ENCODE measurements around the gene ZSWIM6.

Gene ZSWIM6

GRCh38 chr5:61576556-61576955 is 244.5 kb downstream of the ZSWIM6 start:
- TF ChIP-seq L3MBTL2 (conservative IDR thresholded peaks at IDR 0.05), result no peak
- no peak for TF ChIP-seq ELF4 (IDR thresholded peaks at IDR 0.05)
- no peak for TF ChIP-seq BHLHE40 (IDR thresholded peaks at IDR 0.05; ENCODE audit: borderline replicate concordance)
- TF ChIP-seq NFRKB (IDR thresholded peaks at IDR 0.05), result no peak
- no peak for TF ChIP-seq ZNF384 (IDR thresholded peaks at IDR 0.05)
- TF ChIP-seq HDGF (IDR thresholded peaks at IDR 0.05; ENCODE audit: borderline replicate concordance), result no peak
- no peak for TF ChIP-seq TARDBP (IDR thresholded peaks at IDR 0.05)
- TF ChIP-seq FOXA1 (IDR thresholded peaks at IDR 0.05), result no peak
- no peak for TF ChIP-seq CTBP1 (IDR thresholded peaks at IDR 0.05; ENCODE audit: borderline replicate concordance)
- TF ChIP-seq ARNT (IDR thresholded peaks at IDR 0.05), result no peak
- ChIA-PET CTCF (no interaction called here), POLR2A (no interaction called here)
- DNase-seq (ENCODE audit: extremely low spot score), result no peak

GRCh38 chr5:61578858-61579503 is 246.9 kb downstream of the ZSWIM6 start:
- ChIA-PET POLR2A (no interaction called here), CTCF (no interaction called here)
- no peak for TF ChIP-seq BHLHE40 (IDR thresholded peaks at IDR 0.05; ENCODE audit: borderline replicate concordance)
- no peak for TF ChIP-seq TARDBP (IDR thresholded peaks at IDR 0.05)
- no peak for TF ChIP-seq L3MBTL2 (conservative IDR thresholded peaks at IDR 0.05)
- no peak for TF ChIP-seq FOXA1 (IDR thresholded peaks at IDR 0.05)
- TF ChIP-seq HDGF (IDR thresholded peaks at IDR 0.05; ENCODE audit: borderline replicate concordance), result no peak
- TF ChIP-seq ZNF384 (IDR thresholded peaks at IDR 0.05), result no peak
- TF ChIP-seq PKNOX1 (IDR thresholded peaks at IDR 0.05), result no peak
- TF ChIP-seq LEF1 (IDR thresholded peaks at IDR 0.05; ENCODE audit: borderline replicate concordance), result no peak
- no peak for TF ChIP-seq ELF4 (IDR thresholded peaks at IDR 0.05)
- no peak for TF ChIP-seq FOXK2 (IDR thresholded peaks at IDR 0.05)
- DNase-seq (ENCODE audit: extremely low spot score), result no peak

GRCh38 chr5:61582205-61582820 is 250.3 kb downstream of the ZSWIM6 start:
- POLR2A ChIA-PET, result no interaction called here
- CTCF ChIA-PET, result no interaction called here
- no peak for TF ChIP-seq FOXA1 (IDR thresholded peaks at IDR 0.05)
- no peak for TF ChIP-seq BHLHE40 (IDR thresholded peaks at IDR 0.05; ENCODE audit: borderline replicate concordance)
- no peak for TF ChIP-seq ELF4 (IDR thresholded peaks at IDR 0.05)
- TF ChIP-seq PKNOX1 (IDR thresholded peaks at IDR 0.05), result no peak
- TF ChIP-seq FOXK2 (IDR thresholded peaks at IDR 0.05), result no peak
- no peak for TF ChIP-seq NFRKB (IDR thresholded peaks at IDR 0.05)
- no peak for TF ChIP-seq HDGF (IDR thresholded peaks at IDR 0.05; ENCODE audit: borderline replicate concordance)
- no peak for TF ChIP-seq FOXM1 (IDR thresholded peaks at IDR 0.05; ENCODE audit: borderline replicate concordance)
- TF ChIP-seq ZNF384 (IDR thresholded peaks at IDR 0.05), result no peak
- TF ChIP-seq TARDBP (IDR thresholded peaks at IDR 0.05), result no peak
- DNase-seq (ENCODE audit: extremely low spot score), result no peak

GRCh38 chr5:61582887-61583286 is 250.8 kb downstream of the ZSWIM6 start:
- no peak for TF ChIP-seq TARDBP (IDR thresholded peaks at IDR 0.05)
- TF ChIP-seq BHLHE40 (IDR thresholded peaks at IDR 0.05; ENCODE audit: borderline replicate concordance), result no peak
- no peak for TF ChIP-seq HDGF (IDR thresholded peaks at IDR 0.05; ENCODE audit: borderline replicate concordance)
- TF ChIP-seq LEF1 (IDR thresholded peaks at IDR 0.05; ENCODE audit: borderline replicate concordance), result no peak
- no peak for TF ChIP-seq FOXM1 (IDR thresholded peaks at IDR 0.05; ENCODE audit: borderline replicate concordance)
- TF ChIP-seq ZNF384 (IDR thresholded peaks at IDR 0.05), result no peak
- TF ChIP-seq SUZ12 (IDR thresholded peaks at IDR 0.05), result no peak
- no peak for TF ChIP-seq NFRKB (IDR thresholded peaks at IDR 0.05)
- POLR2A ChIA-PET, result no interaction called here
- no peak for DNase-seq (ENCODE audit: extremely low spot score)
- CTCF ChIA-PET, result no interaction called here

- no peak for DNase-seq (ENCODE audit: extremely low spot score)
- ChIA-PET POLR2A (no interaction called here), CTCF (no interaction called here)
- no peak for TF ChIP-seq SUZ12 (IDR thresholded peaks at IDR 0.05)
- TF ChIP-seq SP1 (IDR thresholded peaks at IDR 0.05), result no peak
- TF ChIP-seq HDGF (IDR thresholded peaks at IDR 0.05; ENCODE audit: borderline replicate concordance), result no peak
- no peak for TF ChIP-seq ELF4 (IDR thresholded peaks at IDR 0.05)
- TF ChIP-seq FOXK2 (IDR thresholded peaks at IDR 0.05), result no peak
- no peak for TF ChIP-seq L3MBTL2 (conservative IDR thresholded peaks at IDR 0.05)
- TF ChIP-seq PKNOX1 (IDR thresholded peaks at IDR 0.05), result no peak
- TF ChIP-seq LEF1 (IDR thresholded peaks at IDR 0.05; ENCODE audit: borderline replicate concordance), result no peak
- no peak for TF ChIP-seq NFRKB (IDR thresholded peaks at IDR 0.05)
- TF ChIP-seq CTBP1 (IDR thresholded peaks at IDR 0.05; ENCODE audit: borderline replicate concordance), result no peak
- no peak for TF ChIP-seq TARDBP (IDR thresholded peaks at IDR 0.05)
- no peak for TF ChIP-seq ZNF384 (IDR thresholded peaks at IDR 0.05)
- TF ChIP-seq FOXM1 (IDR thresholded peaks at IDR 0.05; ENCODE audit: borderline replicate concordance), result no peak
- TF ChIP-seq BHLHE40 (IDR thresholded peaks at IDR 0.05; ENCODE audit: borderline replicate concordance), result no peak
- no peak for TF ChIP-seq ARNT (IDR thresholded peaks at IDR 0.05)
- no peak for TF ChIP-seq FOXA1 (IDR thresholded peaks at IDR 0.05)
These were observed 254.3 kb downstream of the ZSWIM6 start for GRCh38 chr5:61586096-61587084.
